Fibroblast of mammary gland (primary cell): ENCODE measurements around the gene SCEL.

Experiments used
- DNase-seq: peaks from one replicate; pipeline ENCODE4 v3.0.0-alpha.2; 2010; ENCODE audit warnings: low read depth
- H3K4me3 ChIP-seq: 2 replicates; pipeline ENCODE4 v1.5.1; 2011; ENCODE audit warnings: low read depth, mild to moderate bottlenecking, low read length, moderate library complexity; ENCODE audit not compliant: control insufficient read depth
- CTCF ChIP-seq: conservative IDR thresholded peaks from 2 replicates; pipeline ENCODE4 v1.5.1; 2011; ENCODE audit warnings: low read depth, low read length, inconsistent platforms; ENCODE audit not compliant: control insufficient read depth, insufficient read depth

SCEL gene

GRCh38 chr13:77502104-77502720 is 33.3 kb upstream of the SCEL start:
- no peak for TF ChIP-seq CTCF
- no peak overlapping the region for H3K4me3 ChIP-seq
- no peak for DNase-seq

- DNase-seq = no peak
- no peak for TF ChIP-seq CTCF
- no peak overlapping the region for H3K4me3 ChIP-seq
These were observed 32.1 kb upstream of the SCEL start for GRCh38 chr13:77503398-77503797.

- peak; percentile 25 for DNase-seq
- TF ChIP-seq CTCF = peak; percentile 37
These were observed 28.6 kb upstream of the SCEL start for GRCh38 chr13:77506874-77507273.

GRCh38 chr13:77507931-77508776 is 27.4 kb upstream of the SCEL start:
- TF ChIP-seq CTCF = no peak
- peak; percentile 93 for DNase-seq
- H3K4me3 ChIP-seq = no peak overlapping the region

More at GRCh38 chr13:77506874-77507273, 28.6 kb upstream of the SCEL start:
- no peak overlapping the region for H3K4me3 ChIP-seq

- H3K4me3 ChIP-seq = no peak overlapping the region
- peak; percentile 63 for DNase-seq
- no peak for TF ChIP-seq CTCF
These were observed 26.4 kb upstream of the SCEL start for GRCh38 chr13:77508959-77509620.

GRCh38 chr13:77510156-77510555 is 25.4 kb upstream of the SCEL start:
- no peak overlapping the region for H3K4me3 ChIP-seq
- no peak for TF ChIP-seq CTCF
- no peak for DNase-seq
